Caco-2 (cell line): ENCODE measurements around the gene ERFL. TPM values are rescaled to one million over a fixed set of nuclear protein-coding genes. Genes with fewer than 3 reads are reported as not detected.
A peak's percentile ranks its signal among the peaks of the same experiment; 100 is the strongest.

ENCODE experiments used
- BruUV-seq: library from RNA; stranded (reverse); fragments of 400-500 nt; replicated peaks from 2 replicates; lab custom pipeline; 2021; lab: Mats Ljungman, UMichigan
- CTCF ChIA-PET: fragments of 300-600 bp; sonication (Branson Sonifier 250); formaldehyde crosslinking; loops from one replicate; lab custom pipeline; 2022; ENCODE audit warnings: antibody characterized with exemption; lab: Charles Lee
- POLR2A ChIA-PET: fragments of 300-600 bp; sonication (Branson Sonifier 250); formaldehyde crosslinking; loops from one replicate; lab custom pipeline; 2022; ENCODE audit warnings: antibody characterized with exemption; lab: Charles Lee
- DNase-seq, 2 experiments: peaks; one replicate each; pipeline versions ENCODE4 v3.0.0 to v3.0.0-alpha.2; 2020 to 2022
- H3K27me3 ChIP-seq: replicated peaks from 2 replicates; pipeline ENCODE4 v1.6.0; 2011; ENCODE audit warnings: low read length; ENCODE audit not compliant: control insufficient read depth, insufficient read depth
- H3K36me3 ChIP-seq: 2 replicates; pipeline ENCODE4 v1.5.1; 2011; ENCODE audit warnings: low read length; ENCODE audit not compliant: control insufficient read depth, insufficient read depth
- H3K4me1 ChIP-seq: fragments of 250-450 bp; sonication (Bioruptor Pico); 2 replicates; pipeline ENCODE4 v1.5.1; 2020; ENCODE audit warnings: mild to moderate bottlenecking
- H3K4me3 ChIP-seq: 2 replicates; pipeline ENCODE4 v1.5.1; 2011; ENCODE audit warnings: low read depth, mild to moderate bottlenecking, control low read depth, low read length
- H3K9me3 ChIP-seq: fragments of 250-450 bp; sonication (Bioruptor Pico); 2 replicates; pipeline ENCODE4 v1.5.1; 2020; ENCODE audit warnings: mild to moderate bottlenecking, moderate library complexity
- H3K27ac Mint-ChIP-seq: one replicate; pipeline ENCODE4 v1.8.0; 2022; ENCODE audit warnings: mixed read lengths; ENCODE audit not compliant: unreplicated experiment
- H3K27me3 Mint-ChIP-seq: one replicate; pipeline ENCODE4 v1.8.0; 2022; ENCODE audit warnings: mixed read lengths; ENCODE audit not compliant: insufficient read depth, unreplicated experiment
- H3K36me3 Mint-ChIP-seq: one replicate; pipeline ENCODE4 v1.8.0; 2022; ENCODE audit warnings: mild to moderate bottlenecking, mixed read lengths; ENCODE audit not compliant: insufficient read depth, unreplicated experiment
- H3K4me1 Mint-ChIP-seq: one replicate; pipeline ENCODE4 v1.8.0; 2022; ENCODE audit warnings: low read depth, mixed read lengths; ENCODE audit not compliant: unreplicated experiment
- H3K4me3 Mint-ChIP-seq: one replicate; pipeline ENCODE4 v1.8.0; 2022; ENCODE audit warnings: mild to moderate bottlenecking, moderate library complexity, mixed read lengths; ENCODE audit not compliant: unreplicated experiment
- H3K9me3 Mint-ChIP-seq: one replicate; pipeline ENCODE4 v1.8.0; 2022; ENCODE audit warnings: mixed read lengths; ENCODE audit not compliant: unreplicated experiment
- intact Hi-C: fragments of 100-400 bp; cut with micrococcal nuclease; formaldehyde crosslinking; loops from one replicate; pipeline ENCODE4 v1.10.0; 2022; ENCODE audit not compliant: unreplicated experiment
- total RNA-seq: library from RNA; stranded (reverse); gene quantifications from 2 replicates; pipeline ENCODE4 v1.2.3, GENCODE V29; 2022
- TF ChIP-seq, protein P1 (sequence below), 2 experiments: fragments of 200-600 bp in 1 of 2; IDR thresholded peaks; 1 replicate in 1 of 2; 2 replicates in 1 of 2; pipeline versions ENCODE4 v1.5.1 to v1.8.0; 2011 to 2022; ENCODE audit warnings: antibody characterized with exemption in 1 of 2, control low read depth in 1 of 2, inconsistent platforms in 1 of 2, low read depth in 1 of 2, low read length in 1 of 2, mild to moderate bottlenecking in 1 of 2, moderate library complexity in 1 of 2; ENCODE audit not compliant: insufficient read depth in 1 of 2, severe bottlenecking in 1 of 2, unreplicated experiment in 1 of 2

The ERFL gene
- total RNA-seq, 1 experiment from 2014 or later: 0.23 TPM

DNA sequence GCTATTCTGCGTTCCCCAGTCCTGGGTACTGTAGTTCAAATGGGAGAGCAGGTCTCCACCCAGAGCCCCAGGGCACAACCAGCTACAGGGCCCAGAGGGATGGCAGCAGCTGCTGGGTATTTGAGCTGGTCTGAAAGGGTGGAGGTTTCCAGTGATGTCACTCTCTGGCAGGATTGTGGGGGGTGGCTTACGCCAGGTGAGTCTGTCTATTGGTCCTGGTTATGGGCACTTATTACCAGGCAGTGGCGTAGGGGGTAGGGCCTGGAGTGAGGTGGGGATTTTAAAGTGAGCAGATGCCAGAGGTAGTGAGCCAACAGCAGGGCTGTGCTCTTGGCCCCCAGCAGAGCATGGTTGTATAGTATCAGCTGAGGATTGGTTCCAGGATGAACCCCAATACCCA lies 62.0 kb downstream of the ERFL start:
- Histone ChIP-seq H3K27me3 (no peaks in the 10 kb centered on the region), H3K4me3 (no peak overlapping the region), H3K4me1 (peaks cover 31% of the 10 kb centered on the region), H3K36me3 (peaks cover 26% of the 10 kb centered on the region), H3K9me3 (no peaks in the 10 kb centered on the region)
- no peaks in the 10 kb centered on the region for H3K27me3 Mint-ChIP-seq
- BruUV-seq: no TSS peak
- CTCF ChIA-PET: no interaction called here
- intact Hi-C loops: no loop called here
- no peaks in the 10 kb centered on the region for H3K9me3 Mint-ChIP-seq
- H3K27ac Mint-ChIP-seq: peak overlapping the region; percentile 47
- H3K36me3 Mint-ChIP-seq: peaks cover 100% of the 10 kb centered on the region
- TF ChIP-seq, protein P1, sequence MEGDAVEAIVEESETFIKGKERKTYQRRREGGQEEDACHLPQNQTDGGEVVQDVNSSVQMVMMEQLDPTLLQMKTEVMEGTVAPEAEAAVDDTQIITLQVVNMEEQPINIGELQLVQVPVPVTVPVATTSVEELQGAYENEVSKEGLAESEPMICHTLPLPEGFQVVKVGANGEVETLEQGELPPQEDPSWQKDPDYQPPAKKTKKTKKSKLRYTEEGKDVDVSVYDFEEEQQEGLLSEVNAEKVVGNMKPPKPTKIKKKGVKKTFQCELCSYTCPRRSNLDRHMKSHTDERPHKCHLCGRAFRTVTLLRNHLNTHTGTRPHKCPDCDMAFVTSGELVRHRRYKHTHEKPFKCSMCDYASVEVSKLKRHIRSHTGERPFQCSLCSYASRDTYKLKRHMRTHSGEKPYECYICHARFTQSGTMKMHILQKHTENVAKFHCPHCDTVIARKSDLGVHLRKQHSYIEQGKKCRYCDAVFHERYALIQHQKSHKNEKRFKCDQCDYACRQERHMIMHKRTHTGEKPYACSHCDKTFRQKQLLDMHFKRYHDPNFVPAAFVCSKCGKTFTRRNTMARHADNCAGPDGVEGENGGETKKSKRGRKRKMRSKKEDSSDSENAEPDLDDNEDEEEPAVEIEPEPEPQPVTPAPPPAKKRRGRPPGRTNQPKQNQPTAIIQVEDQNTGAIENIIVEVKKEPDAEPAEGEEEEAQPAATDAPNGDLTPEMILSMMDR (IDR thresholded peaks at IDR 0.05; ENCODE audit: insufficient read depth in 1 of 2, low read depth in 1 of 2, low read length in 1 of 2, severe bottlenecking in 1 of 2, unreplicated experiment in 1 of 2): no peak
- POLR2A ChIA-PET: interaction anchor here (0.7 kb wide), 1 partner anchor 18 kb away, joined by 4 read pairs; no protein-coding TSS in a partner anchor
- peaks cover 14% of the 10 kb centered on the region for H3K4me1 Mint-ChIP-seq
- DNase-seq: peak in 1 of 2 experiments; percentile 45
- H3K4me3 Mint-ChIP-seq: peak overlapping the region; percentile 6

DNA sequence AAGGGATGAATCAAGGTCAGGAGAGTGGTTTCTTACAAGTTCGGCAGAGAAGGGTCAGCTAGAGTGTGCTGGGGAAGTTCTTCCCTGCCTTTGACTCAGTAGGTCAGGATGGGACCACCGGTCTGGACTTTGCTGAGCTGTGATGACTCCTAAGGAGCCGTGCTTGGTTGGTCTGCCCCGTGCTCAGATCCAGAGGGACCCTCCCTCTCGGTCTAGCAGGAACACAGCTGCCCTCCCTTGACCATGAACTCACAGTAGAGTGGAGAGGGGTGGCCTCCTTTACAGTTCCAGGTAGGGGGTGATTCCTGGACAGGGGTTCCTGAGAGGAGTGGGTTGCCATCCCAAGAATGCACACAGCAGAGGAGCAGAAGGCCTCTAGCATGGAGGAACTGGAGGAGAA lies 63.9 kb downstream of the ERFL start:
- Mint-ChIP-seq H3K27me3 (no peaks in the 10 kb centered on the region), H3K4me3 (peak overlapping the region; percentile 20), H3K9me3 (no peaks in the 10 kb centered on the region), H3K4me1 (peaks cover 14% of the 10 kb centered on the region), H3K27ac (peak overlapping the region; percentile 74), H3K36me3 (peaks cover 99% of the 10 kb centered on the region)
- ChIA-PET POLR2A (interaction anchor here (0.8 kb wide), 1 partner anchor 9 kb away, joined by 3 read pairs; no protein-coding TSS in a partner anchor), CTCF (interaction anchor here (1.4 kb wide), 1 partner anchor 9 kb away, joined by 3 read pairs; no protein-coding TSS in a partner anchor)
- intact Hi-C loops: no loop called here
- BruUV-seq: no TSS peak
- peak in 1 of 2 experiments; percentile 35 for DNase-seq
- Histone ChIP-seq H3K4me1 (peaks cover 26% of the 10 kb centered on the region), H3K4me3 (no peak overlapping the region), H3K9me3 (no peaks in the 10 kb centered on the region), H3K27me3 (no peaks in the 10 kb centered on the region), H3K36me3 (peaks cover 28% of the 10 kb centered on the region)
- TF ChIP-seq, protein P1 (IDR thresholded peaks at IDR 0.05; ENCODE audit: insufficient read depth in 1 of 2, low read depth in 1 of 2, low read length in 1 of 2, severe bottlenecking in 1 of 2, unreplicated experiment in 1 of 2): no peak

DNA sequence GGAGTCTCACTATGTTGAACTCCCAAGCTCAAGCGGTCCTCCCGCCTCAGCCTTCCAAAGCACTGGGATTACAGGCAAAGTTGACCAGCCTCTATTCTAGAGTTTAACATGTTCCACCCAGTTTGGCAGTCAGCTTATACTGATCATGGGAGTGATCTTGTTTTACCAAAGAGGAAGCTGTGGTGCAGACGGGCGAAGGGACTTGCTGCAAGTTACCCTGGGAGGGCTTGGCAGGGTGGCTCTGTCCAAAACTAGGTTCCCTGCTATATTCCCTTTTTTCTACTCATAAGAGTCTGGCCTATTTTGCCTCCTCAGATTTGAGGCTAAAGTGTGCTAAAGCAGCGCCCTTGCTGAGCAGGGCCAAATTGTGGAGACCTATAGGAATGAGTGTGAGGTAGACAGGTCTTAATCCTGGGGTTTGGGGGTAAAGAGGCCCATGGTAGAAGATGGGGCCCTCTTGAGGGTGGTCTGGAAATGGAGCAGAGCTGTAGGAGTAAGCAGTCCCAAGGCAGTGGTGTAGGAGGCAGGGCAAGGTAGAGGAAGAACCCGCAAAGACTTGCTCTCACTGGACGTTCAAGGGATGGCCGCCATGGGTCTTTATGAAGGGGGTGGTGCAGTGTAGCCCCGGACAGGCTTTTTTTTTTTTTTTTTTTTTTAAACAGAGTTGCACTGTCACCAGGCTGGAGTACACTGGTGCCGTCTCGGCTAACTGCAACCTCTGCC lies 64.9 kb downstream of the ERFL start:
- no peak for DNase-seq
- intact Hi-C loops: no loop called here
- Histone ChIP-seq H3K36me3 (peaks cover 26% of the 10 kb centered on the region), H3K27me3 (no peaks in the 10 kb centered on the region), H3K4me1 (peaks cover 23% of the 10 kb centered on the region), H3K4me3 (no peak overlapping the region), H3K9me3 (no peaks in the 10 kb centered on the region)
- CTCF ChIA-PET: interaction anchor here (1.4 kb wide), 1 partner anchor 10 kb away, joined by 3 read pairs; no protein-coding TSS in a partner anchor
- Mint-ChIP-seq H3K4me3 (peak overlapping the region; percentile 84), H3K9me3 (no peaks in the 10 kb centered on the region), H3K27me3 (no peaks in the 10 kb centered on the region), H3K4me1 (peaks cover 14% of the 10 kb centered on the region), H3K36me3 (peaks cover 89% of the 10 kb centered on the region), H3K27ac (no peak overlapping the region)
- POLR2A ChIA-PET: no interaction called here
- BruUV-seq: no TSS peak
- TF ChIP-seq, protein P1 (IDR thresholded peaks at IDR 0.05; ENCODE audit: insufficient read depth in 1 of 2, low read depth in 1 of 2, low read length in 1 of 2, severe bottlenecking in 1 of 2, unreplicated experiment in 1 of 2): no peak
